Smooth muscle cell (in vitro differentiated cells): ENCODE measurements around the gene PREX1. TPM values are rescaled to one million over a fixed set of nuclear protein-coding genes. Genes with fewer than 3 reads are reported as not detected.

ENCODE experiments used
- DNase-seq: peaks from one replicate; lab custom pipeline; 2025; ENCODE audit not compliant: unreplicated experiment; lab: John Stamatoyannopoulos, UW
- H2AFZ ChIP-seq: fragments of 200-600 bp; sonication (generic); 2 replicates; pipeline ENCODE4 v1.6.0; 2016; ENCODE audit warnings: antibody characterized with exemption, low read depth, mild to moderate bottlenecking
- H3F3A ChIP-seq: fragments of 200-600 bp; sonication (generic); 2 replicates; pipeline ENCODE4 v1.6.0; 2017; ENCODE audit warnings: antibody characterized with exemption, low read depth
- H3K27ac ChIP-seq: fragments of 200-600 bp; sonication (generic); 2 replicates; pipeline ENCODE4 v1.5.1; 2016; ENCODE audit warnings: low read depth, mild to moderate bottlenecking
- H3K27me3 ChIP-seq: fragments of 200-600 bp; sonication (generic); 2 replicates; pipeline ENCODE4 v1.6.1; 2016; ENCODE audit warnings: low read depth, mild to moderate bottlenecking
- H3K36me3 ChIP-seq: fragments of 200-600 bp; sonication (generic); 2 replicates; pipeline ENCODE4 v1.5.1; 2016; ENCODE audit warnings: low read depth
- H3K4me1 ChIP-seq: fragments of 200-600 bp; sonication (generic); 2 replicates; pipeline ENCODE4 v1.5.1; 2016; ENCODE audit warnings: low read depth
- H3K4me2 ChIP-seq: fragments of 200-600 bp; sonication (generic); 2 replicates; pipeline ENCODE4 v1.6.0; 2016; ENCODE audit warnings: mild to moderate bottlenecking
- H3K4me3 ChIP-seq: fragments of 200-600 bp; sonication (generic); 2 replicates; pipeline ENCODE4 v1.5.1; 2016; ENCODE audit warnings: mild to moderate bottlenecking
- H3K79me2 ChIP-seq: fragments of 200-600 bp; sonication (generic); 2 replicates; pipeline ENCODE4 v1.6.0; 2016; ENCODE audit warnings: low read depth, mild to moderate bottlenecking
- H3K9ac ChIP-seq: fragments of 200-600 bp; sonication (generic); 2 replicates; pipeline ENCODE4 v1.6.0; 2016; ENCODE audit warnings: low read depth
- H3K9me3 ChIP-seq: fragments of 200-600 bp; sonication (generic); replicated peaks from 2 replicates; pipeline ENCODE4 v1.5.1; 2016; ENCODE audit warnings: low read depth
- H4K20me1 ChIP-seq: fragments of 200-600 bp; sonication (generic); 2 replicates; pipeline ENCODE4 v1.6.0; 2016; ENCODE audit warnings: low read depth
- CTCF ChIP-seq: fragments of 200-600 bp; sonication (generic); IDR thresholded peaks from 2 replicates; pipeline ENCODE4 v1.5.1; 2017; ENCODE audit warnings: borderline replicate concordance, mild to moderate bottlenecking, antibody characterized with exemption; ENCODE audit not compliant: insufficient read depth, poor library complexity, severe bottlenecking
- WGBS: methylation state at CpG from one replicate; pipeline ENCODE4 v1.1.7; 2016; ENCODE audit warnings: low lambda C conversion rate; 5-methylcytosine and 5-hydroxymethylcytosine counted together
- polyA plus RNA-seq: library from polyadenylated mRNA; unstranded; fragments of >200 nt; fragmentation: Nextera tagmentation; extraction: Ambion mirVana; gene quantifications from 2 replicates; pipeline ENCODE4 v1.2.1, GENCODE V29; 2016
- total RNA-seq: library from RNA; depleted of rRNA; stranded (reverse); fragments of >200 nt; gene quantifications from 2 replicates; pipeline ENCODE4 v1.2.3, GENCODE V29; 2014

Gene PREX1
- total and polyA plus RNA-seq, 2 experiments from 2014 or later: 0.04 to 0.30 TPM

GRCh38 chr20:48681201-48681872 lies 146.5 kb downstream of the PREX1 start:
- Histone ChIP-seq H3K9ac (no peak overlapping the region), H3K4me1 (peaks cover 40% of the 10 kb centered on the region), H3F3A (peaks cover 7% of the 10 kb centered on the region), H3K27ac (no peak overlapping the region), H3K27me3 (no peaks in the 10 kb centered on the region), H4K20me1 (no peaks in the 10 kb centered on the region), H3K36me3 (no peaks in the 10 kb centered on the region), H3K9me3 (no peaks in the 10 kb centered on the region), H3K4me2 (no peak overlapping the region), H3K79me2 (no peaks in the 10 kb centered on the region), H2AFZ (no peak overlapping the region), H3K4me3 (no peak overlapping the region)
- WGBS: 65% methylated on average over 6 of the region's 6 CpGs
- no peak for DNase-seq
- no peak for TF ChIP-seq CTCF

- Histone ChIP-seq H3K27ac (no peak overlapping the region), H3K27me3 (no peaks in the 10 kb centered on the region), H3K79me2 (no peaks in the 10 kb centered on the region), H4K20me1 (no peaks in the 10 kb centered on the region), H3K4me3 (no peak overlapping the region), H2AFZ (no peak overlapping the region), H3K9ac (no peak overlapping the region), H3F3A (peaks cover under 1% of the 10 kb centered on the region), H3K36me3 (no peaks in the 10 kb centered on the region), H3K4me2 (no peak overlapping the region), H3K4me1 (peaks cover 34% of the 10 kb centered on the region), H3K9me3 (no peaks in the 10 kb centered on the region)
- DNase-seq: no peak
- 84% methylated on average over 7 of the region's 7 CpGs for WGBS
- TF ChIP-seq CTCF: no peak
These were observed 147.1 kb downstream of the PREX1 start for GRCh38 chr20:48680650-48681049.

GRCh38 chr20:48679599-48679998 lies 148.2 kb downstream of the PREX1 start:
- H3K79me2 ChIP-seq: no peaks in the 10 kb centered on the region
- 72% methylated on average over 12 of the region's 14 CpGs for WGBS
- H3K4me1 ChIP-seq: peaks cover 28% of the 10 kb centered on the region
- no peak for DNase-seq
- no peaks in the 10 kb centered on the region for H3F3A ChIP-seq
- H3K27ac ChIP-seq: no peak overlapping the region
- H3K9me3 ChIP-seq: no peaks in the 10 kb centered on the region
- no peak for TF ChIP-seq CTCF
- H3K36me3 ChIP-seq: no peaks in the 10 kb centered on the region
- no peaks in the 10 kb centered on the region for H4K20me1 ChIP-seq
- no peaks in the 10 kb centered on the region for H3K27me3 ChIP-seq
- no peak overlapping the region for H3K4me2 ChIP-seq
- no peak overlapping the region for H3K9ac ChIP-seq
- no peak overlapping the region for H3K4me3 ChIP-seq
- H2AFZ ChIP-seq: no peak overlapping the region

- no peak for TF ChIP-seq CTCF
- no peak for DNase-seq
- Histone ChIP-seq H3K9ac (no peak overlapping the region), H3K4me1 (peaks cover 22% of the 10 kb centered on the region), H3F3A (no peaks in the 10 kb centered on the region), H3K4me2 (no peak overlapping the region), H3K79me2 (no peaks in the 10 kb centered on the region), H3K9me3 (no peaks in the 10 kb centered on the region), H3K4me3 (no peak overlapping the region), H4K20me1 (no peaks in the 10 kb centered on the region), H3K27ac (no peak overlapping the region), H3K36me3 (no peaks in the 10 kb centered on the region), H2AFZ (no peak overlapping the region), H3K27me3 (no peaks in the 10 kb centered on the region)
- WGBS: 96% methylated on average over 3 of the region's 3 CpGs
These were observed 148.8 kb downstream of the PREX1 start for GRCh38 chr20:48679011-48679410.
